Gastrocnemius medialis (tissue), 4 donors: ENCODE data around the gene TNN.

Experiments used
- POLR2A ChIP-seq, 2 donors: fragments of 450-650 bp; IDR thresholded peaks; one replicate each; pipeline ENCODE4 v1.6.1; 2017; ENCODE audit warnings: antibody characterized with exemption in 2 of 2, mild to moderate bottlenecking in 2 of 2, moderate library complexity in 2 of 2
- TF ChIP-seq, protein P1 (sequence below), 5 experiments: fragments of 450-650 bp in 3 of 5; fragments of 200-600 bp in 2 of 5; sonication (generic) in 2 of 5; IDR thresholded peaks in 4 of 5; conservative IDR thresholded peaks in 1 of 5; 1 replicate in 4 of 5; 2 replicates in 1 of 5; pipeline ENCODE4 v1.5.1; 2016 to 2019; ENCODE audit warnings: antibody characterized with exemption in 5 of 5, mild to moderate bottlenecking in 3 of 5, moderate library complexity in 3 of 5

DNA sequence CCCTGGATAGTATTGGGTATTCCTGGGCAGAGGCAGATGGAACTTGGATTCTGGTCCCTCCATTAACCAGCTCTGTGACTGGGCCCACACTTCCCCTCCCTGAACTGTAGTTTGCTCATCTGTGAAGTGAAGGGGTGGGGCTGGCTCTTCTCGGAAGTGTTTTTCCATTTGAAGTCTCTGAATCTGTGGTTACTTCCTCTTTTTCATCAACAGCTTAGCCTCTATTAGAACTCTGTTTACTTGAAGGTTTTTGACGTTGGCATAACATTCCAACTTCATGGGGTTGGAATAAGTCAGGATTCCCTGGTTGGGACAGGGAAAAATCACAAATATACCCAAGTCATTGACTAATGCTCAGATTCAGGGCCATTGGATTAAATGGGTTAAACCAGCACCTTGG lies 121.3 kb downstream of the TNN start:
- TF ChIP-seq, protein P1, sequence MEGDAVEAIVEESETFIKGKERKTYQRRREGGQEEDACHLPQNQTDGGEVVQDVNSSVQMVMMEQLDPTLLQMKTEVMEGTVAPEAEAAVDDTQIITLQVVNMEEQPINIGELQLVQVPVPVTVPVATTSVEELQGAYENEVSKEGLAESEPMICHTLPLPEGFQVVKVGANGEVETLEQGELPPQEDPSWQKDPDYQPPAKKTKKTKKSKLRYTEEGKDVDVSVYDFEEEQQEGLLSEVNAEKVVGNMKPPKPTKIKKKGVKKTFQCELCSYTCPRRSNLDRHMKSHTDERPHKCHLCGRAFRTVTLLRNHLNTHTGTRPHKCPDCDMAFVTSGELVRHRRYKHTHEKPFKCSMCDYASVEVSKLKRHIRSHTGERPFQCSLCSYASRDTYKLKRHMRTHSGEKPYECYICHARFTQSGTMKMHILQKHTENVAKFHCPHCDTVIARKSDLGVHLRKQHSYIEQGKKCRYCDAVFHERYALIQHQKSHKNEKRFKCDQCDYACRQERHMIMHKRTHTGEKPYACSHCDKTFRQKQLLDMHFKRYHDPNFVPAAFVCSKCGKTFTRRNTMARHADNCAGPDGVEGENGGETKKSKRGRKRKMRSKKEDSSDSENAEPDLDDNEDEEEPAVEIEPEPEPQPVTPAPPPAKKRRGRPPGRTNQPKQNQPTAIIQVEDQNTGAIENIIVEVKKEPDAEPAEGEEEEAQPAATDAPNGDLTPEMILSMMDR (IDR thresholded peaks at IDR 0.05 in 4 of 5, conservative IDR thresholded peaks at IDR 0.05 in 1 of 5), result no peak
- TF ChIP-seq POLR2A (IDR thresholded peaks at IDR 0.05), result no peak
